Aorta (tissue), 5 donors: ENCODE measurements around the gene RCAN1. TPM values are rescaled to one million over a fixed set of nuclear protein-coding genes. Genes with fewer than 3 reads are reported as not detected.

ENCODE experiments used
- ATAC-seq: fragments of 200-7000 bp; cut with Tn5 transposase; one replicate; pipeline ENCODE4 v1.9.1; 2022; ENCODE audit warnings: moderate library complexity; ENCODE audit not compliant: low FRiP score
- DNase-seq, 2 donors: peaks; one replicate each; pipeline ENCODE4 v3.0.0-alpha.2; 2020
- H3K27ac ChIP-seq, 2 donors: one replicate each; pipeline ENCODE4 v1.5.1; 2013; ENCODE audit warnings: low read length in 2 of 2, mild to moderate bottlenecking in 2 of 2, moderate library complexity in 2 of 2, control low read depth in 1 of 2, inconsistent platforms in 1 of 2, low read depth in 1 of 2
- H3K27me3 ChIP-seq, 2 donors: one replicate each; pipeline ENCODE4 v1.6.1; 2013; ENCODE audit warnings: control low read depth in 1 of 2, low read length in 1 of 2, mild to moderate bottlenecking in 1 of 2, moderate library complexity in 1 of 2; ENCODE audit not compliant: insufficient read depth in 2 of 2, control insufficient read depth in 1 of 2
- H3K36me3 ChIP-seq, 2 donors: one replicate each; pipeline ENCODE4 v1.6.1; 2013; ENCODE audit warnings: control low read depth in 1 of 2, low read length in 1 of 2, mild to moderate bottlenecking in 1 of 2; ENCODE audit not compliant: insufficient read depth in 2 of 2, control insufficient read depth in 1 of 2
- H3K4me1 ChIP-seq, 2 donors: one replicate each; pipeline ENCODE4 v1.6.1; 2013; ENCODE audit warnings: low read length in 2 of 2, control low read depth in 1 of 2, mild to moderate bottlenecking in 1 of 2, moderate library complexity in 1 of 2; ENCODE audit not compliant: insufficient read depth in 2 of 2, control insufficient read depth in 1 of 2
- H3K4me3 ChIP-seq, 2 donors: one replicate each; pipeline ENCODE4 v1.5.1; 2013; ENCODE audit warnings: low read length in 2 of 2, control low read depth in 1 of 2, mild to moderate bottlenecking in 1 of 2
- H3K9me3 ChIP-seq: one replicate; pipeline ENCODE4 v1.6.1; 2013; ENCODE audit warnings: mild to moderate bottlenecking, low read length; ENCODE audit not compliant: control insufficient read depth
- WGBS, 2 donors: extraction: QIAGEN DNeasy Blood & Tissue Kit; methylation state at CpG; one replicate each; pipeline ENCODE4 v1.1.7; 2013; 5-methylcytosine and 5-hydroxymethylcytosine counted together
- intact Hi-C, 2 donors: fragments of 100-400 bp; cut with DNase I; formaldehyde crosslinking; loops; one replicate each; pipeline versions ENCODE4 v1.14.2 to v1.15.0; 2022
- polyA plus RNA-seq, 2 donors: library from polyadenylated mRNA; stranded (reverse); fragments of 200-250 nt; gene quantifications; one replicate each; pipeline ENCODE4 v1.2.3, GENCODE V29; 2013
- total RNA-seq, 2 donors: library from RNA; stranded (reverse); fragmentation: NEBNext Ultra II Directional; extraction: Animal tissue kit (Norgen Biotek cat#: 25700); gene quantifications; one replicate each; pipeline ENCODE4 v1.2.1, GENCODE V29; 2021
- donor health status: healthy with polysubstance abuse.
- donor health status: Bipolar disorder and iron deficiency.
- donor health status: DM: no; HTN: no; CAD: no.
- donor health status: DM: no; HTN: no; CAD: no.
- donor health status: DM: yes; HTN: yes; CAD: no.

RCAN1 gene
- total and polyA plus RNA-seq, 4 donors: 24.4 to 99.9 (median 40.5) TPM

- no peak for DNase-seq
- H3K4me3 ChIP-seq: no peak overlapping the region
- no peak overlapping the region for H3K27ac ChIP-seq
- no peaks in the 10 kb centered on the region for H3K4me1 ChIP-seq
- intact Hi-C loops: no loop called here
- H3K27me3 ChIP-seq: no peaks in the 10 kb centered on the region
- H3K9me3 ChIP-seq: no peaks in the 10 kb centered on the region
- no peaks in the 10 kb centered on the region for H3K36me3 ChIP-seq
- 14 to 16% methylated on average over 2 of the region's 2 CpGs for WGBS, 2 donors
- no peak for ATAC-seq
Observed at GRCh38 chr21:34536820-34537219, 78.1 kb downstream of the RCAN1 start.

- no peaks in the 10 kb centered on the region for H3K9me3 ChIP-seq
- no peak overlapping the region for H3K27ac ChIP-seq
- no peaks in the 10 kb centered on the region for H3K27me3 ChIP-seq
- no peak for ATAC-seq
- no peak for DNase-seq
- intact Hi-C loops: no loop called here
- 94 to 96% methylated on average over 8 of the region's 8 CpGs for WGBS, 2 donors
- no peak overlapping the region for H3K4me3 ChIP-seq
- no peaks in the 10 kb centered on the region for H3K4me1 ChIP-seq
- H3K36me3 ChIP-seq: no peaks in the 10 kb centered on the region
Observed at GRCh38 chr21:34536311-34536710, 78.6 kb downstream of the RCAN1 start.

GRCh38 chr21:34535886-34536285 is 79.0 kb downstream of the RCAN1 start:
- Histone ChIP-seq H3K27ac (no peak overlapping the region), H3K36me3 (no peaks in the 10 kb centered on the region), H3K4me1 (no peaks in the 10 kb centered on the region), H3K27me3 (no peaks in the 10 kb centered on the region), H3K4me3 (no peak overlapping the region), H3K9me3 (no peaks in the 10 kb centered on the region)
- 94 to 98% methylated on average over 3 of the region's 3 CpGs for WGBS, 2 donors
- ATAC-seq: no peak
- intact Hi-C loops: no loop called here
- no peak for DNase-seq

GRCh38 chr21:34534522-34534921 is 80.4 kb downstream of the RCAN1 start:
- H3K27ac ChIP-seq: no peak overlapping the region
- ATAC-seq (no peak), DNase-seq (no peak)
- WGBS, 2 donors: 81 to 87% methylated on average over 4 of the region's 4 CpGs
- H3K36me3 ChIP-seq: no peaks in the 10 kb centered on the region
- H3K4me1 ChIP-seq: no peaks in the 10 kb centered on the region
- H3K9me3 ChIP-seq: no peaks in the 10 kb centered on the region
- H3K27me3 ChIP-seq: no peaks in the 10 kb centered on the region
- intact Hi-C loops: no loop called here
- no peak overlapping the region for H3K4me3 ChIP-seq

GRCh38 chr21:34533938-34534337 is 81.0 kb downstream of the RCAN1 start:
- Histone ChIP-seq H3K9me3 (no peaks in the 10 kb centered on the region), H3K4me3 (no peak overlapping the region), H3K36me3 (no peaks in the 10 kb centered on the region), H3K27me3 (no peaks in the 10 kb centered on the region), H3K4me1 (no peaks in the 10 kb centered on the region), H3K27ac (no peak overlapping the region)
- WGBS, 2 donors: 80 to 99% methylated on average over 3 of the region's 3 CpGs
- DNase-seq (no peak), ATAC-seq (no peak)
- intact Hi-C loops: no loop called here

- 75 to 84% methylated on average over 6 of the region's 6 CpGs for WGBS, 2 donors
- no peak overlapping the region for H3K27ac ChIP-seq
- no peak for DNase-seq
- no peaks in the 10 kb centered on the region for H3K36me3 ChIP-seq
- H3K4me3 ChIP-seq: no peak overlapping the region
- intact Hi-C loops: no loop called here
- no peaks in the 10 kb centered on the region for H3K27me3 ChIP-seq
- H3K9me3 ChIP-seq: no peaks in the 10 kb centered on the region
- H3K4me1 ChIP-seq: no peaks in the 10 kb centered on the region
- no peak for ATAC-seq
Observed at GRCh38 chr21:34531399-34531798, 83.5 kb downstream of the RCAN1 start.

GRCh38 chr21:34530261-34530660 is 84.7 kb downstream of the RCAN1 start:
- no peaks in the 10 kb centered on the region for H3K36me3 ChIP-seq

GRCh38 chr21:34528131-34528561 is 86.8 kb downstream of the RCAN1 start:
- ATAC-seq (no peak), DNase-seq (no peak)
- H3K27me3 ChIP-seq: no peaks in the 10 kb centered on the region
- intact Hi-C loops: no loop called here
- H3K9me3 ChIP-seq: no peaks in the 10 kb centered on the region
- no peaks in the 10 kb centered on the region for H3K36me3 ChIP-seq
- WGBS, 2 donors: 36% methylated on average over 3 of the region's 3 CpGs
- H3K4me1 ChIP-seq: peaks cover 0 to under 1% of the 10 kb centered on the region in 2 donors
- H3K27ac ChIP-seq: peak overlapping the region in 1 of 2 donors; percentile 73
- H3K4me3 ChIP-seq: no peak overlapping the region

More at GRCh38 chr21:34530261-34530660, 84.7 kb downstream of the RCAN1 start:
- Histone ChIP-seq H3K9me3 (no peaks in the 10 kb centered on the region), H3K4me3 (no peak overlapping the region), H3K4me1 (no peaks in the 10 kb centered on the region), H3K27me3 (no peaks in the 10 kb centered on the region), H3K27ac (no peak overlapping the region)
- ATAC-seq (no peak), DNase-seq (no peak)
- intact Hi-C loops: no loop called here

GRCh38 chr21:34526618-34527290 is 88.2 kb downstream of the RCAN1 start:
- Histone ChIP-seq H3K36me3 (no peaks in the 10 kb centered on the region), H3K4me1 (peaks cover 0 to 4% of the 10 kb centered on the region in 2 donors), H3K9me3 (no peaks in the 10 kb centered on the region), H3K27me3 (no peaks in the 10 kb centered on the region), H3K27ac (peak overlapping the region; percentile 73 to 98), H3K4me3 (peak overlapping the region; percentile 65 to 78)
- DNase-seq (peak; percentile 85 to 87), ATAC-seq (peak; percentile 91)
- intact Hi-C loops: loop anchor here in 1 of 2 donors (2.0 kb wide), 1 partner anchor 50 kb away; no protein-coding TSS in a partner anchor
- 2 to 3% methylated on average over 10 of the region's 10 CpGs for WGBS, 2 donors
